Activated CD4-positive, alpha-beta memory T cell treated with anti-CD3 and anti-CD28 coated beads, Interleukin-2, amount 10 ng/mL, durations not matched to agents 7 days and 5 days (primary cell): ENCODE measurements around the gene NDUFS3. TPM values are rescaled to one million over a fixed set of nuclear protein-coding genes. Genes with fewer than 3 reads are reported as not detected.

Experiments used
- CTCF ChIA-PET: fragments of 350-600 bp; sonication (Branson Sonifier 250); formaldehyde crosslinking; loops from one replicate; lab custom pipeline; 2021; ENCODE audit warnings: antibody characterized with exemption, inconsistent platforms; lab: Charles Lee
- POLR2A ChIA-PET: fragments of 350-600 bp; sonication (Branson Sonifier 250); formaldehyde crosslinking; loops from one replicate; lab custom pipeline; 2021; ENCODE audit warnings: antibody characterized with exemption; lab: Charles Lee
- DNase-seq: peaks from one replicate; pipeline ENCODE4 v3.0.0-alpha.2; 2020
- H3K27ac Mint-ChIP-seq: one replicate; pipeline ENCODE4 v1.8.0; 2021; ENCODE audit warnings: mild to moderate bottlenecking, mixed read lengths
- H3K27me3 Mint-ChIP-seq: one replicate; pipeline ENCODE4 v1.8.0; 2021; ENCODE audit warnings: mixed read lengths
- H3K36me3 Mint-ChIP-seq: one replicate; pipeline ENCODE4 v1.8.0; 2021; ENCODE audit warnings: low read depth, mixed read lengths
- H3K4me1 Mint-ChIP-seq: one replicate; pipeline ENCODE4 v1.8.0; 2021; ENCODE audit warnings: mixed read lengths
- H3K4me3 Mint-ChIP-seq: one replicate; pipeline ENCODE4 v1.8.0; 2021; ENCODE audit warnings: mild to moderate bottlenecking, mixed read lengths
- H3K9me3 Mint-ChIP-seq: one replicate; pipeline ENCODE4 v1.8.0; 2021; ENCODE audit warnings: mixed read lengths
- total RNA-seq, 2 experiments: library from RNA; stranded (reverse); gene quantifications; one replicate each; pipeline ENCODE4 v1.2.3, GENCODE V29; 2021

NDUFS3 gene
- total RNA-seq, 2 experiments from 2014 or later, result 95.6 to 99.9 TPM

DNA sequence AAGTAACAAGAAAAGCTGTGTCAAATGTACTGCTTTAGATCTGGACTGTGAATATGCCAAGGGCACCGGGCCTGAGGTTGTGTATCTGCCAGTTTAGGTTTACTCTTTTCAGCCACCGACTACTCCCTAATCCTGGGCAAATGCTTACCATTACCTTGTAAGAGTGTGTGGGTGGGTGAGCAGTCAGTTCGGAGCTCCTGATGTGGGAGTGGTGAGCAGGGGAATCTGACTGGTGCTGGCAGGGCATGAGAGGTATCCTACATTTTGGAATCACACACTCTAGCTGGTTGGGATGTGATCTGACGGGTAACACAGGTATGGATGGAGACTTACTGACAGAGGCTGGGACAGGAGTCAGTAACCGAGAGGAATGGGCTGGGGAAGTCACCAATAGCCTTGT lies 5.0 kb downstream of the NDUFS3 start:
- Mint-ChIP-seq H3K36me3 (peaks cover 41% of the 10 kb centered on the region), H3K27ac (no peak overlapping the region), H3K27me3 (no peaks in the 10 kb centered on the region), H3K9me3 (no peaks in the 10 kb centered on the region), H3K4me1 (peaks cover 19% of the 10 kb centered on the region), H3K4me3 (no peak overlapping the region)
- ChIA-PET CTCF (no interaction called here), POLR2A (interaction anchor here (0.9 kb wide), 1 partner anchor 8 kb away, joined by 3 read pairs; no protein-coding TSS in a partner anchor)
- DNase-seq, result no peak

DNA sequence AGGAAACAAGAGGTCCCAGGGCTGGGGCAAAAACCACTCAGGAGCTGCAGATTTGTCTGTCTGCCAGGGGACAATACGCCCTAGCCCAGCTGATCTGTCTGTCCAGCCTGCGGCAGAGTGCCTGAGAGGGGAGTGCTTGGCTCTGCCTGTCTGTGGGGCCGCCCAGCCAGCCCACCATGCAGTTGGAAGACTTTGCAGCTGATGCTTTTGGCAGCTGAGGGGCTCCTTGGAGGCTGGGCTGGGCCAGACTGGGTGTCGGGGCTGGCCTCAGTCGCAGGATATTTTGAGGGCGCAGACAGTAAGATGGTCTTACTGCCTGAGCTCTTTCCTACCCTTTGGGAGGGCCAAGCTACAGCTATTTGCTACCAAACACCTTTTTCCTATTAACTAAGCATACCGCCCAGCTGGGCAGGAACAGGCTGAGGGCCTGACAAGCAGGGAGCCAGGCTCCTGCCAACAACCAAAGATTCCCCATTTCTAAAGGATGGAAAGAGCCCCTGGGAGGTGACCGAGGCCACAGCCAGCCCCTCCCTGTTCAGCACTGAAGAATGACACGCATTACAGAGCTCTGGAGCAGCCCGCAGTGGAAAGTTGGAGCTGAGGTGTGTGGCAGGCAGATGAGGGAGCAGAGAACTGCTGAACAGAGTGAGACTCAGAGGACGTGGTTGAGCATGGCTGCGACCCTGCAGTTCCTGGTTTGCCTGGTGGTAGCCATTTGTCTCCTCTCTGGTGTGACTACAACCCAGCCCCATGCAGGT lies 7.4 kb downstream of the NDUFS3 start, which contains the start of gene FAM180B:
FAM180B (plus strand) TSS at position 581 of the 758 bp plus-strand sequence; CDS start at position 672, 91 bp downstream.
- Mint-ChIP-seq H3K27me3 (no peaks in the 10 kb centered on the region), H3K36me3 (peaks cover 28% of the 10 kb centered on the region), H3K9me3 (no peaks in the 10 kb centered on the region), H3K4me3 (no peak within 1 kb of the TSS), H3K4me1 (peaks cover 4% of the 10 kb centered on the region), H3K27ac (no peak within 1 kb of the TSS)
- ChIA-PET POLR2A (interaction anchor here (0.9 to 1.3 kb wide), 3 partner anchors 8 to 13 kb away, joined by 3 to 5 read pairs (median 3); partner anchors contain the start of genes KBTBD4 and NDUFS3), CTCF (no interaction called here)
- no peak for DNase-seq

- Mint-ChIP-seq H3K4me3 (no peak overlapping the region), H3K27me3 (peaks cover under 1% of the 10 kb centered on the region), H3K9me3 (no peaks in the 10 kb centered on the region), H3K36me3 (peaks cover 19% of the 10 kb centered on the region), H3K27ac (no peak overlapping the region), H3K4me1 (peaks cover 8% of the 10 kb centered on the region)
- POLR2A ChIA-PET, result interaction anchor here (0.9 to 1.1 kb wide), 2 partner anchors 9 to 10 kb away, joined by 3 to 5 read pairs; partner anchors contain the start of genes KBTBD4 and NDUFS3
- no peak for DNase-seq
- CTCF ChIA-PET, result interaction anchor here (0.5 kb wide), 1 partner anchor 35 kb away, joined by 6 read pairs; no protein-coding TSS in a partner anchor
Observed at GRCh38 chr11:47587039-47587716, 8.3 kb downstream of the NDUFS3 start.

- ChIA-PET CTCF (no interaction called here), POLR2A (no interaction called here)
- Mint-ChIP-seq H3K4me1 (peaks cover 10% of the 10 kb centered on the region), H3K9me3 (no peaks in the 10 kb centered on the region), H3K27me3 (peaks cover 7% of the 10 kb centered on the region), H3K27ac (no peak overlapping the region), H3K36me3 (peaks cover 14% of the 10 kb centered on the region), H3K4me3 (no peak overlapping the region)
- no peak for DNase-seq
Observed at GRCh38 chr11:47587723-47588326, 9.0 kb downstream of the NDUFS3 start.

- peaks cover 13% of the 10 kb centered on the region for H3K4me1 Mint-ChIP-seq
- no peaks in the 10 kb centered on the region for H3K9me3 Mint-ChIP-seq
- no peak overlapping the region for H3K27ac Mint-ChIP-seq
- H3K36me3 Mint-ChIP-seq, result peaks cover 4% of the 10 kb centered on the region
- peaks cover 18% of the 10 kb centered on the region for H3K27me3 Mint-ChIP-seq
- ChIA-PET POLR2A (no interaction called here), CTCF (no interaction called here)
- H3K4me3 Mint-ChIP-seq, result no peak overlapping the region
- no peak for DNase-seq
Observed at GRCh38 chr11:47589118-47589517, 10.2 kb downstream of the NDUFS3 start.

DNA sequence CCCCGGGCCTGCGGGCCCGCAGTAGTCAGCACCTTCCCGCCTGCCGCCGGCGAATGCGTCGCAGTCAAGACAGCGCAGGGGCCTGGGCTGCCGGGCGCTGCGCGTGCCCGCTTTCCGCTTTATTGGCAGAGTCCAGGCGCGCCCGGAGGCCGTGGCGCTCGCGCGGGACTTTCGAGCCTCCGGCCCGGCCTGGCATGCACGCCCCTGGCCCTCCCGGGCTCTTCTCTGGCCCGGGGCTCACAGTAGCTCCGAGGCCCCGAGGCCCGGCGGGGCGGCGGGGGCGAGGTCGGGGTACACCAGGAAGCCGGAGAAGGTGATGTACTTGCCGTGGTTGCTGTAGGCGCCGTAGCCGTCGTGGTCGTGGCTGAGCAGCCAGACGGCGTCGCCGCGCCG lies 10.7 kb downstream of the NDUFS3 start:
- H3K9me3 Mint-ChIP-seq, result no peaks in the 10 kb centered on the region
- no peak overlapping the region for H3K4me3 Mint-ChIP-seq
- peaks cover 21% of the 10 kb centered on the region for H3K27me3 Mint-ChIP-seq
- H3K4me1 Mint-ChIP-seq, result peaks cover 13% of the 10 kb centered on the region
- no peak overlapping the region for H3K27ac Mint-ChIP-seq
- no peak for DNase-seq
- H3K36me3 Mint-ChIP-seq, result no peaks in the 10 kb centered on the region
- ChIA-PET CTCF (no interaction called here), POLR2A (no interaction called here)

DNA sequence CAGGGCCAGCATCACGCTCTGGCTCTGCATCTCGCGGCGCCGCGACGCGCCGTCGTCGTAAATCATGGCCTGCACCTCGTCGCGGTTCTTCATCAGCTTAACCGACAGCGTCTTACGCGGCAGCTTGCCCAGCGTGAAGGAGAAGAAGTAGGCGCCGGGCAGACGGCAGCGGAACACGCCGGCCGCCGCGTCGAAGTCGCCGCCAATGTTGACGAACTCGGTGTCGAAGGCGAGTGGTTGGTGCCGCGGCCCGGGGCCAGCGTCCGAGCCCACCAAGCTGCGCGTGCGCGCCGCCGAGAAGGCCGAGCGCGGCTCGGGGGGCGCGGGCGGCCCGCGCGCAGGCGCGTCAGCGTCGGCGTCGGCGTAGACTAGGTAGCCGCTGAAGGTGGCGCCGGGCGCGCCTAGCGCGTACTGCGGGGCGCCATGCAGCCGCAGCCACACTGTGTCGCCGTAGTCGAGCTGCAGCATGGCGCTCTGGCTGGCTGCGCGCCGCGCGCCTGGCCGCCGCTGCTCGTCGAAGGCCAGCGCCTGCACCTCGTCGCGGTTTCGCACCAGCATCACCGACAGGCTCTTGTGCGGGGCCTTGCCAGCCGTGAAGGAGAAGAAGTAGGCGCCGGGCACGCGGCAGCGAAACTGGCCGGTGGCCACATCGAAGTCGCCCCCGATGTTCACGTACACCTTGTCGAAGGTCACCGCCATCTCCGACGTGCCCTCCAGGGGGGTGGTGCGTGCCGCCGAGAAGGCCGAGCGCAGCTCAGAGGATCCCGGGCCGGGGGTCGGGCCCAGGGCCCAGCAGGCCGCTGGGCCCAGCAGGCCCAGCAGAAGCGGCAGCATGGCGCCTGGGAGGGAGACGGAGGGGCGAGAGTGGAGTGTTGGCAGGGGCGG lies 11.3 kb downstream of the NDUFS3 start:
- Mint-ChIP-seq H3K27ac (no peak overlapping the region), H3K4me1 (peaks cover 13% of the 10 kb centered on the region), H3K4me3 (no peak overlapping the region), H3K9me3 (no peaks in the 10 kb centered on the region), H3K36me3 (no peaks in the 10 kb centered on the region), H3K27me3 (peaks cover 28% of the 10 kb centered on the region)
- DNase-seq, result no peak
- ChIA-PET CTCF (no interaction called here), POLR2A (no interaction called here)

GRCh38 chr11:47591764-47592163 lies 12.9 kb downstream of the NDUFS3 start:
- POLR2A ChIA-PET, result interaction anchor here (1.0 to 2.9 kb wide), 2 partner anchors 8 to 12 kb away, joined by 3 to 13 read pairs; partner anchors contain the start of genes KBTBD4 and NDUFS3
- CTCF ChIA-PET, result no interaction called here
- Mint-ChIP-seq H3K27ac (no peak overlapping the region), H3K27me3 (peaks cover 35% of the 10 kb centered on the region), H3K9me3 (no peaks in the 10 kb centered on the region), H3K4me1 (peaks cover 13% of the 10 kb centered on the region), H3K36me3 (no peaks in the 10 kb centered on the region), H3K4me3 (no peak overlapping the region)
- no peak for DNase-seq

GRCh38 chr11:47592251-47592650 lies 13.4 kb downstream of the NDUFS3 start:
- Mint-ChIP-seq H3K27ac (no peak overlapping the region), H3K9me3 (no peaks in the 10 kb centered on the region), H3K4me1 (peaks cover 13% of the 10 kb centered on the region), H3K27me3 (peaks cover 35% of the 10 kb centered on the region), H3K4me3 (no peak overlapping the region), H3K36me3 (no peaks in the 10 kb centered on the region)
- POLR2A ChIA-PET, result interaction anchor here (0.9 to 2.9 kb wide), 4 partner anchors 8 to 49 kb away, joined by 3 to 13 read pairs (median 4); partner anchors contain the start of genes KBTBD4 and NDUFS3
- CTCF ChIA-PET, result no interaction called here
- no peak for DNase-seq

GRCh38 chr11:47592970-47593369 lies 14.1 kb downstream of the NDUFS3 start:
- peaks cover 13% of the 10 kb centered on the region for H3K4me1 Mint-ChIP-seq
- no peak for DNase-seq
- ChIA-PET POLR2A (interaction anchor here (0.9 to 2.9 kb wide), 3 partner anchors 14 to 49 kb away, joined by 3 to 13 read pairs (median 4); partner anchors contain the start of genes KBTBD4 and NDUFS3), CTCF (no interaction called here)
- peaks cover 35% of the 10 kb centered on the region for H3K27me3 Mint-ChIP-seq
- H3K4me3 Mint-ChIP-seq, result no peak overlapping the region
- no peaks in the 10 kb centered on the region for H3K9me3 Mint-ChIP-seq
- no peak overlapping the region for H3K27ac Mint-ChIP-seq
- H3K36me3 Mint-ChIP-seq, result no peaks in the 10 kb centered on the region

DNA sequence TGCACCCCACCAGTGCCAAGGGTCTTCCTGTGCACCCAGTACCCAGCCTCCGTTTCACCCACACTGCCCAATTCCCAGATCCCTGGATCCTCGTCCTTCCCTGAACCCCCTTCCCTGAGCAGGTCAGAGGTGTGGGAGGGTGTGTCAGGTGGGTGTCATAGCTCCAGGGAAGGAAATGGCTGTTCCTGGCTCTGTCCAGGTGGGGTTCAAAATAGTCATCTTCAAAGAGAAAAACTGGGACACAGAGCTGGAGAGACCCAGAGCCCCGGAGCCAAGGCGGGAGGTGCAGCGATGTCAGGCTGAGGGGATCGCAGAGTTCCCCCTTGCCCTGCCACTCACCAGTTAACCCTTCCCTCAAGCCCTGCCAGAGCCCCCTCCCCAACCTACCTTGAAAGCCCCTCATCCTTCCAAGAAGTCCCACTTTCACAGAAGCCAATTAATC lies 14.6 kb downstream of the NDUFS3 start:
- POLR2A ChIA-PET, result interaction anchor here (2.9 kb wide), 1 partner anchor 14 kb away, joined by 13 read pairs; the partner anchor contains the start of genes KBTBD4 and NDUFS3
- no peak overlapping the region for H3K4me3 Mint-ChIP-seq
- H3K9me3 Mint-ChIP-seq, result no peaks in the 10 kb centered on the region
- CTCF ChIA-PET, result no interaction called here
- H3K27ac Mint-ChIP-seq, result no peak overlapping the region
- DNase-seq, result no peak
- peaks cover 13% of the 10 kb centered on the region for H3K4me1 Mint-ChIP-seq
- peaks cover 35% of the 10 kb centered on the region for H3K27me3 Mint-ChIP-seq
- no peaks in the 10 kb centered on the region for H3K36me3 Mint-ChIP-seq
